ENCODE data around the gene NR3C2. TPM values are rescaled to one million over a fixed set of nuclear protein-coding genes. Genes with fewer than 3 reads are reported as not detected.

Gene NR3C2
- total RNA-seq, 1 donor from 2014 or later, result 0.75 TPM

DNA sequence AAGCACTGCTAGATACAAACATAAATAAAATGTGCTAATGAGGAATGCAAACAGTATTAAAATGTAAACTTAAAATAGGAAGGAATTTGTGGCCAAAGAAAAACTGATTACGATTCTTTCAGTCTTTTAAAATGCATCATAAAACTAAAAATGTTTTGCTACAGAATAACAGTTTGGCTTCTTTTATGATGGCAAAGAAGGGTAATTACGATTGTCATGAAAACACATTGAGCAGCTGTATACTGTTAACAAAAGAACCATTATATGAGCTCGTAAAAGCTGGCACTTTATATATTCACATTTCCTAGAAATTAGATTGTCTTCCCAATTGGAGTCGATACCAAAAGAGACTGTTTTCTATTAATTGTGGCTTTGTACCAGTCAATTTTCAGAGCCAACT, 290.4 kb downstream of the NR3C2 start:
- H3K4me1 Mint-ChIP-seq (ENCODE audit: unreplicated experiment), result no peaks in the 10 kb centered on the region
- TF ChIP-seq, protein P1, sequence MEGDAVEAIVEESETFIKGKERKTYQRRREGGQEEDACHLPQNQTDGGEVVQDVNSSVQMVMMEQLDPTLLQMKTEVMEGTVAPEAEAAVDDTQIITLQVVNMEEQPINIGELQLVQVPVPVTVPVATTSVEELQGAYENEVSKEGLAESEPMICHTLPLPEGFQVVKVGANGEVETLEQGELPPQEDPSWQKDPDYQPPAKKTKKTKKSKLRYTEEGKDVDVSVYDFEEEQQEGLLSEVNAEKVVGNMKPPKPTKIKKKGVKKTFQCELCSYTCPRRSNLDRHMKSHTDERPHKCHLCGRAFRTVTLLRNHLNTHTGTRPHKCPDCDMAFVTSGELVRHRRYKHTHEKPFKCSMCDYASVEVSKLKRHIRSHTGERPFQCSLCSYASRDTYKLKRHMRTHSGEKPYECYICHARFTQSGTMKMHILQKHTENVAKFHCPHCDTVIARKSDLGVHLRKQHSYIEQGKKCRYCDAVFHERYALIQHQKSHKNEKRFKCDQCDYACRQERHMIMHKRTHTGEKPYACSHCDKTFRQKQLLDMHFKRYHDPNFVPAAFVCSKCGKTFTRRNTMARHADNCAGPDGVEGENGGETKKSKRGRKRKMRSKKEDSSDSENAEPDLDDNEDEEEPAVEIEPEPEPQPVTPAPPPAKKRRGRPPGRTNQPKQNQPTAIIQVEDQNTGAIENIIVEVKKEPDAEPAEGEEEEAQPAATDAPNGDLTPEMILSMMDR (IDR thresholded peaks at IDR 0.05), result no peak
- H3K27me3 Mint-ChIP-seq (ENCODE audit: unreplicated experiment), result peaks cover 38% of the 10 kb centered on the region
- DNase-seq (ENCODE audit: extremely low spot score, unreplicated experiment), result no peak
- H3K4me3 Mint-ChIP-seq (ENCODE audit: unreplicated experiment), result no peak overlapping the region
- no peak overlapping the region for H3K27ac Mint-ChIP-seq (ENCODE audit: unreplicated experiment)
- H3K9me3 Mint-ChIP-seq (ENCODE audit: unreplicated experiment), result no peaks in the 10 kb centered on the region
- no peaks in the 10 kb centered on the region for H3K36me3 Mint-ChIP-seq (ENCODE audit: unreplicated experiment)

DNA sequence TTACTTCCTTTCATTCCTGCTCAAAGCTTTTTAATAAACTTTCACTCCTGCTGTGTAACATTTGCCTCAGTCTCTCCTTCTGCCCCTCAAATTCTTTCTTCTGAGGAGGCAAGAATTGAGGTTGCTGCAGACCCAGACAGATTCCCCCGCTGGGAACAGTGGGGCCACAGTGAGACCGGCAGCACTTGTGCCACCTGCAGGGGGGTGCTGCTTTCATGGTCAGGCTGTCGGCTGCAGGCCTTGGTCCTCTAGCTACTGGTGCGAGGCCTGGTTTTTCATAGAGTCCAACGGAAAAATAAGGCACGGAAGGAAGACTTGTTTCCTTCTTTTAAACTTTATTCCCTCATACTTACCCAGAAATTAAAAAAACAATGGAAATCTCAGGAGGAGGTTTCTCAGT, 296.7 kb downstream of the NR3C2 start:
- TF ChIP-seq, protein P1 (IDR thresholded peaks at IDR 0.05), result no peak
- no peak overlapping the region for H3K27ac Mint-ChIP-seq (ENCODE audit: unreplicated experiment)
- DNase-seq (ENCODE audit: extremely low spot score, unreplicated experiment), result no peak
- peaks cover 42% of the 10 kb centered on the region for H3K27me3 Mint-ChIP-seq (ENCODE audit: unreplicated experiment)
- H3K4me3 Mint-ChIP-seq (ENCODE audit: unreplicated experiment), result no peak overlapping the region
- H3K9me3 Mint-ChIP-seq (ENCODE audit: unreplicated experiment), result no peaks in the 10 kb centered on the region
- H3K4me1 Mint-ChIP-seq (ENCODE audit: unreplicated experiment), result no peaks in the 10 kb centered on the region
- H3K36me3 Mint-ChIP-seq (ENCODE audit: unreplicated experiment), result no peaks in the 10 kb centered on the region

DNA sequence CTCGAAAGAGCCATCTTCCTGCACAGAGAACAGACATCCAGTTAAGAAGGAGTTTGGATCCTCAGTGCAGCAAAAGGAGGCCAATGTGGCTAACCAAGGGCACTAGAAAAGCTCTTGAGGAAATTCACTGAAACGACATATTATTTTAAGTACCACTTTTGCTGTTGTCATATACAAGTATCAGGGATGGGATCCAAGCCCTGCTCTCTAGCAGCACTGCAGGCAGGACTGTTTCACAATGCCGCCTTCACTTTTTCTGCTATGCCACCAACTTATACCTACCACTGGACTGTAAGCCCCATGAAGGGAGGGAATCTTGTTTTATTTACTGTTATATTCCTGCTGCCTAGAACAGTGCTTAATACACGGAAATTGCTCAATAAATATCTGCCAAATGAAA, 299.0 kb downstream of the NR3C2 start:
- Mint-ChIP-seq H3K27me3 (ENCODE audit: unreplicated experiment) (peaks cover 22% of the 10 kb centered on the region), H3K27ac (ENCODE audit: unreplicated experiment) (no peak overlapping the region), H3K9me3 (ENCODE audit: unreplicated experiment) (no peaks in the 10 kb centered on the region)

DNA sequence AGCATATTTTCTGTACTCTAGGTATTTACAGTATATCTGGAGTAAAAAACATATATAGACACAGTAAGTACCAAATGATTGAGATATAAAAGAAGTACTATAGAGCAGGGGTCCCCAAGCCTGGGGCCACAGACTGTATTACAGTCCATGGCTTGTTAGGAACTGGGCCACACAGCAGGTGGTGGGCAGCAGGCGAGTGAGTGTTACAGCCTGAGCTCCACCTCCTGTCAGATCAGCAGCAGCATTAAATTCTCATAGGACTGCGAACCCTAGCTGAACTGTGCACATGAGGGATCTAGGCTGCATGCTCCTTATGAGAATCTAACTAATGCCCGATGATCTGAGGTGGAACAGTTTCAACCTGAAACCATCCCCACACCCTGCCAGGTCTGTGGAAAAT, 300.7 kb downstream of the NR3C2 start:
- TF ChIP-seq, protein P1 (IDR thresholded peaks at IDR 0.05), result no peak
- Mint-ChIP-seq H3K4me3 (ENCODE audit: unreplicated experiment) (no peak overlapping the region), H3K4me1 (ENCODE audit: unreplicated experiment) (no peaks in the 10 kb centered on the region), H3K27me3 (ENCODE audit: unreplicated experiment) (peaks cover 9% of the 10 kb centered on the region), H3K36me3 (ENCODE audit: unreplicated experiment) (no peaks in the 10 kb centered on the region), H3K9me3 (ENCODE audit: unreplicated experiment) (no peaks in the 10 kb centered on the region), H3K27ac (ENCODE audit: unreplicated experiment) (no peak overlapping the region)
- no peak for DNase-seq (ENCODE audit: extremely low spot score, unreplicated experiment)

More for the DNA sequence above, 299.0 kb downstream of the NR3C2 start:
- Mint-ChIP-seq H3K4me1 (ENCODE audit: unreplicated experiment) (no peaks in the 10 kb centered on the region), H3K36me3 (ENCODE audit: unreplicated experiment) (no peaks in the 10 kb centered on the region), H3K4me3 (ENCODE audit: unreplicated experiment) (no peak overlapping the region)
- no peak for DNase-seq (ENCODE audit: extremely low spot score, unreplicated experiment)
- TF ChIP-seq, protein P1 (IDR thresholded peaks at IDR 0.05), result no peak

DNA sequence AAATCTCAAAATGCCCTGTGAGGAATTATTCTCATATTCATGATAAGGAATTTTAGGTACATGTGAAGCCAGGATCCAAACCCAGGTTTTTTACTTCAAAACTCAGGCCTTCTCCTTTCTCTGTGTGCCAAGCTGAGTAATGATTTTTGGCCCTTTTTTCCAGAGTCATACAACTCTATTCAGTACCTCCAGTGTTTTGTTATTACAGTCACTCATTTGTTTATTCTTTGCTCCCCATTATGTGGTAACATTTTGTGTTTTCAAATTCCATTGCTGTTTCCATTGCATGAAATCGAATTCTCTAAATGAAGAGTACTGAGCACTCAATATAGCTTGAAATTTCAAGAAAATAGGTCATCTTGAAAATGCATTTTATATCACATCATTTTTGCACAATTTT, 315.4 kb downstream of the NR3C2 start:
- no peak for DNase-seq (ENCODE audit: extremely low spot score, unreplicated experiment)
- Mint-ChIP-seq H3K27ac (ENCODE audit: unreplicated experiment) (no peak overlapping the region), H3K36me3 (ENCODE audit: unreplicated experiment) (peaks cover 6% of the 10 kb centered on the region), H3K9me3 (ENCODE audit: unreplicated experiment) (peaks cover 23% of the 10 kb centered on the region), H3K4me1 (ENCODE audit: unreplicated experiment) (peaks cover 3% of the 10 kb centered on the region), H3K27me3 (ENCODE audit: unreplicated experiment) (peaks cover 10% of the 10 kb centered on the region), H3K4me3 (ENCODE audit: unreplicated experiment) (no peak overlapping the region)
- TF ChIP-seq, protein P1 (IDR thresholded peaks at IDR 0.05), result no peak
